Right lobe of liver (tissue), 4 donors: ENCODE data around the gene GALNT10.

Experiments used
- CTCF ChIP-seq, 4 donors: fragments of 200-600 bp in 3 of 4; fragments of 450-650 bp in 1 of 4; IDR thresholded peaks; one replicate each; pipeline versions ENCODE4 v1.5.1 to v1.8.0; 2016 to 2022; ENCODE audit warnings: antibody characterized with exemption in 4 of 4, mild to moderate bottlenecking in 2 of 4
- POLR2A ChIP-seq: fragments of 450-650 bp; IDR thresholded peaks from one replicate; pipeline ENCODE4 v1.6.1; 2017; ENCODE audit warnings: antibody characterized with exemption, mild to moderate bottlenecking
- donor health status: DM: no; HTN: no; CAD: no.
- donor health status: DM: no; HTN: no; CAD: no.
- donor health status: DM: no; HTN: yes; CAD: no.

- TF ChIP-seq CTCF (IDR thresholded peaks at IDR 0.05) = no peak
- TF ChIP-seq POLR2A = no peak
Measured at GRCh38 chr5:154230526-154230925, 40.0 kb downstream of the GALNT10 start.
